SKM-1 (cell line): ENCODE results near the gene ETV1.

Source experiments
- DNase-seq: peaks from one replicate; lab custom pipeline; 2025; ENCODE audit not compliant: unreplicated experiment; lab: John Stamatoyannopoulos, UW

ETV1 gene

GRCh38 chr7:13989126-13989948 is at the start of gene ETV1:
TSS of gene ETV1 (minus strand) at chr7:13989666. CDS start at chr7:13989052, 614 bp downstream.
- peak; percentile 47 for DNase-seq

DNA sequence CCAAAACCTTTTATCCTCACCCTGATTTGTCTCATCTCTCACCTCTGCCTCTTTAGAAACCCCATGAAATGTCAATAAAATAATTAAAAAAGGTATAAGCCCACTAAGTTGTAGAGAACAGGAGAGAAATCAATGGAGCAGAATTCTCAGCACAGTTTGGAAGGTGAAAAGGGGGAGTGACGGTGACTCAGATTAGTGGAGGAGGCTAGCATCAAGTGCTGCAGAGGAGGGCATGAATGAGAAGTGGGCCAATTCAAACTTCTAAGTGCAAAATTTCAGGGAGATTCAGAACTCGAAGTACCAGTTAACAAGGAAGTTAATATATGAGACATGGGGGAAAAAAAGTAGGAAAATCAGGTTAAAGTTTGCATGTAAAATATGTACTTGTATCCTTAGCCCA is 34.9 kb upstream of the ETV1 start:
- DNase-seq: no peak

DNA sequence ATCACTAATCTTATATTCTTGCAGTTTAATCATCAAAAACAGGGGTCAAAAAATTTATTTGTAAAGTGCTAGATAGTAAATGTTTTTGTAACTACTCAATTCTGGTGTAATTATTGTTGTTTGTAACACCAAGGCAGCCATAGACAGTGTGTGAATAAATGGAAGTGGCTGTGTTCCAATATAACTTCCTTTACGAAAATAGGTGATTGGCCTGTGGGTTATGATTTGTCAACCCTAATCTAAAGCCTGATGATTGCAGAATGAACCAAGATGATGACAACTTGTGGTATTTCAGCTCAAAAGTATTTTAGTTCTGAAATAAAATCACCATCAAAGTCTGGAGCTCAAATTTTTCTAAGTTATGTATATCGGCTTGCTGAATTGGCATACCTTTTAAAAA is 34.4 kb upstream of the ETV1 start:
- DNase-seq: no peak

- no peak for DNase-seq
These were observed 33.9 kb upstream of the ETV1 start for GRCh38 chr7:14023342-14023741.

DNA sequence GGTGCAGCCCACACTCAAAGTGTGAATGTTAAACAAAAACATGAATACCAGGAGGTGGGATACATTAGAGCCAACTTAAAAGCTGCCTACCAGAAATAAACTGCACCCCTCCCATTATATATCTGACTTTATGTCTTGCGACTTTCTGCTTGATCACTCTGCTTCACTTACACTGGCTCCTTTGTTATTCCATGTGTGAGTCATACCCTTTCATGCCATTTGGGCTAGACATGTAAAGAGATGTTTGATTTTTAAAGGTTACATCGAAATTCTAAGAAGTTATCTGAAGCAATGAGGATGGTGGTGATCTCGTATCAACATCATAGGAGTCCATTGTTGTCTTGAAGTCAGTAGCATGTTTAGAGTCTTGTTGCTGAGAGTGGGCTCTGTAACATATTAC is 31.6 kb upstream of the ETV1 start:
- DNase-seq: no peak

DNA sequence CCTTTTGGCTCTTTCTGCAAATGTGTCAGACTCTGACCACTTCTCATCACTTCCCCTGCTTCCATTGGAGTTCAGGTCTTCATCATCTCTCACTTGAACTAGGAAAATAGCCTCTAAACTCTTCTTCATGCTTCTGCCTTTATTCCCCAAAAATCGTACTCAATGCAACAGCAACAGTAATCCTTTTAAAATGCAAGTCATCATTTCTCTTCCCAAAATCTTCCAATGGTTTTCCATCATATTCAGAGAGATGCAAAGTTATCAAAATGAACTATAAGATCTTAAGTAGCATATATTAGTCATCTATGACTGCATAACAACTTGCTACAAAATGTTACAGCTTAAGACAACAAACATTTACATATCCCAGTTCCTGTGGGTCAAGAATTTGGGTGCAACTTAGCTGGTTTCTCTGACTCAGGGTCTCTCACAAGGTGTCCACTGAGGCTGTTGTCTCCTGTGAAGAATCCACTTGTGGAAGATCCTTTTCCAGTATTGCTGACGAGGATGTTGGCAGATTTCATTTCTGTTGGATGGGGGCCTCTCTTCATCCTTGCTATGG is 31.0 kb upstream of the ETV1 start:
- DNase-seq: no peak

- no peak for DNase-seq
These were observed 29.3 kb upstream of the ETV1 start for GRCh38 chr7:14018751-14019150.

GRCh38 chr7:14016950-14017349 is 27.5 kb upstream of the ETV1 start:
- no peak for DNase-seq

- no peak for DNase-seq
These were observed 24.4 kb upstream of the ETV1 start for GRCh38 chr7:14013898-14014297.

DNA sequence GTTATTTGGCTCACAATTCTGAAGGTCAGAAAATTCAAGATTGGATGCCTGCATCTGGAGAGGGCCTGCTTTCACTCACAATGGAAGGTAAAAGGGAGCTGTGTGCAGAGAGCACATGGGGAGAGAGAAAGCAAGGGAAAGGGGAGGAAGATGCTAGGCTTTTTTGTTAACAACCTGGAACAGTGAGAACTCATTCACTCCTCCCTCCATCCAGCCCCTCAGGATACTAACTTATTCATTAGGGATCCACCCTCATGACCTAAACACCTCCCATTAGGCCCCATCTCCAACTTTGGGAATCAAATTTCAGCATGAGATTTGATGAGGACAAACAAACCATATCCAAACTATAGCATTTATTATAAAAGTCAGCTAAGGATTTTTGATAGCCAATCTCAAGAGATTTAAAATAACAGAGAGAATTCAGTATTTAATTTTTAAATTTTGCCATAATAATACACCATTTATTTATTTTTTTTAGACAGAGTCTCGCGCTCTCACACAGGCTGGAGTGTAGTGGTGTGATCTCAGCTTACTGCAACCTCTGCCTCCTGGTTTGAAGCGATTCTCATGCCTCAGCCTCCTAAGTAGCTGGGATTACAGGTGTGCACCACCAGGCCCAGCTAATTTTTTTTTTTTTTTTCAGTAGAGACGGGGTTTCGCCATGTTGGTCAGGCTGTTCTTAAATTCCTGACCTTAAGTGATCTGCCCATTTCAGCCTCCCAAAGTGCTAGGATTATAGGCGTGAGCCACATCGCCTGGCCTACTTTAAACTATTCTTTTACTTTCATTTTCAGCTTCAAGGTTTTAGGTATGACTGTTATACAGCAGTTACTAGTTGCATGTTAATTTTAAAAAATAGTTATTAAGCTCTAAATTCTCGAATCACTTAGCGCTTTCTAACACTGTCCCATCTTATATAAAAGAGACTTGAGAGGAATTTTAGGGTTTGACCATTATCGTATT is 20.3 kb upstream of the ETV1 start:
- no peak for DNase-seq

GRCh38 chr7:14001139-14001538 is 11.7 kb upstream of the ETV1 start:
- no peak for DNase-seq

DNA sequence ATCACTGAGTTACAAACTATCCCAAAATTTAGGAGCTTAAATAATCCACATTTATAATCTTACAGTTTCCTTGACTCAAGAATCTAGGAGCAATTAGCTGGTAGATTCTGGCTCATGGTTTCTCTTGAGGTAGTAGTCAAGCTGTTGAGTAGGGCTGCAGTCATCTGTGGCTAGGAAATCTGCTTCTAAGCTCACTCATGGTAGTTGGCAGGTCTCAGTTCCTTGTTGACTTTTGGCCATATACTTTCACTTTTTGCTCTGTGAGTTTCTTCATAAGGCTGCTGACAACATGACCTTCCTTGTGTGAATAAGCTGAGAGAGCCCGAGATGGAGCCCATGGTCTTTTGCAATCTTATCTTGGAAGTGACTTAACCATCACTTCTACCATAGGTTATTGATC is 10.8 kb upstream of the ETV1 start:
- DNase-seq: no peak

DNA sequence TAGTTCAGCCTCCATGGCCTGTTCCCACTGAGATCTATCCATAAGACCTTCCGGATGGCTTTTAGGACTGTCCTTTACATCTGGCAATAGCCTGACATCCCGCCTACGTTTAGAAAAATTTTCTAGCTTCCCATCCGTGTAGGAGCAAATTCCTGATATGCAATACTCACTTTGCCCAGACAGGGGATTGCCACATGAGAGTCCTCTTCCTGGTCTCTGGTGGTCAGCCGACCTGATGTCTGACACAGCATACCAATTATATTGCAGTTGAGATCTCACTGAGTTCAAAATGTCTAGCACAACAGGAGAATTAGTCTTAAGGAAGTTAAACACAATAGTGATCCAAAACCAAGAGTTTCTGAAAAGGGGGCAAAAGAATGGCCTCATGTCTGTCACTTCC is 9.4 kb upstream of the ETV1 start:
- DNase-seq: no peak

GRCh38 chr7:13992596-13992964 is 3.1 kb upstream of the ETV1 start:
- DNase-seq: no peak

GRCh38 chr7:13991791-13992595 is 2.5 kb upstream of the ETV1 start:
- DNase-seq: no peak

GRCh38 chr7:13990984-13991790 is 1.7 kb upstream of the ETV1 start:
- peak; percentile 96 for DNase-seq

DNA sequence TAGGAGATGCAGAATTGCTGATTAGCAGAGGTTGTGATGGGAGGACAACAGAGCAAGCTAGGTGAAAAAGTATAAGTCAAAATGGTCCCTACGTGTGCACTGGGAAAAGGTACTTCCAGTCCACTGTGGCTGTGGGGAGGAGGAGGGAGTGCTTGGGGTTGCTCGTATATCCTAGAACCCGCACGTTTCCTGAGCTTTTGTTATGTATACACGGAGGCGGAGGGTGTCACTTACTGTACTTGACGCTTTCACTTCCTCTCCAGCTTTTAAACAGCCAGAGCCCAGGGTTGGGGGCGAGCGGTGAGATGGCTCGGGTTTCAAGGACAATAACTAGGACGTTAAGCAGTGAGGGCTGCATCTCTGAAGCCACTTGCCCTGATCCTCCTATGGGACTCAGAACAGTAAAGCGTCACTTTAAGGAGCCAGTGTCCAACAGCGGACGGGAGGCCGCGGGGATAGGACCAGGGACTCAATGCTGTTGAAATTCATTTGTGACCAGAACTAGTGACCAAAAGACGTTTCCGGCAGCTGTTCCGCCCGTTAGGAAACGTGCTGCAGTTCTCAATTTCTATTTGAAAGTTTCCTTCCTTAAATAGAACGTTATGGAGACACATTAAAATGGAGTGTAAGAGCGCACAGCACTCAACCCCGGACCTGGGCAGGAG is 985 bp upstream of the ETV1 start:
- DNase-seq: peak; percentile 65

- no peak for DNase-seq
These were observed 461 bp upstream of the ETV1 start for GRCh38 chr7:13989949-13990305.

DNA sequence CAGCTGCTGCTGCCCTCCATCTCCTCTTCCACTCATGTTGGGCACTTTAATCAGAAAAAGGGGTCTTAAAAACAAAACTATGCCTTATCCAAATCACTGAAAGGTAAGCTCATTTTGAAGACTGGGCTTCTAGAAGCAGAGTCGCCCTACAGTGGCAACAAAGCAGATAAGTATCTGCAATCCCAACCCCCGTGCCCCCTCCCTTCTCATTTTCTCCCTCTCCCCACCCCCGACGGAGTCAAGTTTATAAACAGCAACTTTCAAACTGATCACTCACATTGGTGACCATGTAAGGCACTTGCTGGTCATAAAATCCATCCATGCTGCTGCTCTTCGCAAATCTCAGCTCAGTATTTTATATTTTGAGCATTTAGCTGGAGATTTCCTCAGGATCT is 738 bp downstream of the ETV1 start:
- DNase-seq: no peak

DNA sequence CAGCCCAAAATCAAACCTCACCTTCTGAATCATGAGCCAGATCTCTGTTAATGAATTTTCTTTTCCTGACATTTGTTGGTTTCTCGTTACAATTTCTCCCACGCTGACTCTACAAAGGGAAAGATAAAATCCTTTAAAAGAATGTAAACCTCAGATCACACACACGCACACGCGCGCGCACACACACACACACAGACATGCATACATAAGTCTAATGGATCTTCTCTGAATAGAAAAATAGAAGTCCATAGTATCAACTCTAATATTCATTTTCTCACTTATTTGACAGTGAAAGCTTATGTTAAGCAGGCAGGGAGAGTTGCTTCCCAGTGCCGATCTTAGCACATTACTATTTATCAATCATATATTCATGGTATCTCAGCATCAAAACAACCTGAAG is 1.4 kb downstream of the ETV1 start:
- DNase-seq: no peak
